ENCODE measurements around the gene GMNC.

Gene GMNC

DNA sequence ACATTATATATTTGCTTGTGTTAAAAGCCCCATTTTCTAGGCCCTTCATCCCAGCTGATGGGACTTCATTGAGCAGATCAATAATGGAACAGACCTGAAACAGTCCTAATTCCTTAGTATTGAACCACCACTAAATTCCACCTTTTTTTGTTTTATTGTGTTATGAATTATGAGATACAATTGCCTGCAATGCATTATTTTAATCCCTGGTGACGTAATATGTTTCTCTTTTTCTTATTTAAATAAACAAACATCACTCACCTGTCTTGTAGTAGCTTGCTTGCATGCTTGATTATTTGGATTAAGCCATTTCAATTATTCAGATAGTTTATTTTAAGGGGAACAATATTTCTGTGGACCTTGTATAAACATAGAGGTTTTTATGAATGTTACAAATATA lies 40.7 kb upstream of the GMNC start:
- TF ChIP-seq EZH2phosphoT487 (IDR thresholded peaks at IDR 0.05; ENCODE audit: borderline replicate concordance) = no peak
- TF ChIP-seq, protein P1, sequence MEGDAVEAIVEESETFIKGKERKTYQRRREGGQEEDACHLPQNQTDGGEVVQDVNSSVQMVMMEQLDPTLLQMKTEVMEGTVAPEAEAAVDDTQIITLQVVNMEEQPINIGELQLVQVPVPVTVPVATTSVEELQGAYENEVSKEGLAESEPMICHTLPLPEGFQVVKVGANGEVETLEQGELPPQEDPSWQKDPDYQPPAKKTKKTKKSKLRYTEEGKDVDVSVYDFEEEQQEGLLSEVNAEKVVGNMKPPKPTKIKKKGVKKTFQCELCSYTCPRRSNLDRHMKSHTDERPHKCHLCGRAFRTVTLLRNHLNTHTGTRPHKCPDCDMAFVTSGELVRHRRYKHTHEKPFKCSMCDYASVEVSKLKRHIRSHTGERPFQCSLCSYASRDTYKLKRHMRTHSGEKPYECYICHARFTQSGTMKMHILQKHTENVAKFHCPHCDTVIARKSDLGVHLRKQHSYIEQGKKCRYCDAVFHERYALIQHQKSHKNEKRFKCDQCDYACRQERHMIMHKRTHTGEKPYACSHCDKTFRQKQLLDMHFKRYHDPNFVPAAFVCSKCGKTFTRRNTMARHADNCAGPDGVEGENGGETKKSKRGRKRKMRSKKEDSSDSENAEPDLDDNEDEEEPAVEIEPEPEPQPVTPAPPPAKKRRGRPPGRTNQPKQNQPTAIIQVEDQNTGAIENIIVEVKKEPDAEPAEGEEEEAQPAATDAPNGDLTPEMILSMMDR (conservative IDR thresholded peaks at IDR 0.05; ENCODE audit: low read length) = no peak
- no peaks in the 10 kb centered on the region for H3K36me3 ChIP-seq (ENCODE audit: insufficient read depth, low read length)
- H3K4me2 ChIP-seq (ENCODE audit: low read depth, low read length, poor library complexity, severe bottlenecking) = no peak overlapping the region
- no peaks in the 10 kb centered on the region for H3K79me2 ChIP-seq (ENCODE audit: insufficient read depth, low read length)
- H3K4me1 ChIP-seq (ENCODE audit: insufficient read depth, low read length, poor library complexity, severe bottlenecking) = no peaks in the 10 kb centered on the region
- no peak overlapping the region for H3K4me3 ChIP-seq (ENCODE audit: low read length, poor library complexity, severe bottlenecking)
- H3K27me3 ChIP-seq (ENCODE audit: insufficient read depth, low read length, poor library complexity, severe bottlenecking) = no peaks in the 10 kb centered on the region
- no peaks in the 10 kb centered on the region for H3F3A ChIP-seq (ENCODE audit: low read depth)
- no peak overlapping the region for H3K9ac ChIP-seq (ENCODE audit: low read depth, low read length, poor library complexity, severe bottlenecking)
- H3K9me2 ChIP-seq (replicated peaks; ENCODE audit: low read depth, low read length) = no peaks in the 10 kb centered on the region
- no peaks in the 10 kb centered on the region for H3K9me3 ChIP-seq (ENCODE audit: insufficient read depth, low read depth, low read length)
- H4K20me1 ChIP-seq (ENCODE audit: insufficient read depth, low read length, poor library complexity, severe bottlenecking) = no peaks in the 10 kb centered on the region
- no peak overlapping the region for H2AFZ ChIP-seq (ENCODE audit: low read length)

DNA sequence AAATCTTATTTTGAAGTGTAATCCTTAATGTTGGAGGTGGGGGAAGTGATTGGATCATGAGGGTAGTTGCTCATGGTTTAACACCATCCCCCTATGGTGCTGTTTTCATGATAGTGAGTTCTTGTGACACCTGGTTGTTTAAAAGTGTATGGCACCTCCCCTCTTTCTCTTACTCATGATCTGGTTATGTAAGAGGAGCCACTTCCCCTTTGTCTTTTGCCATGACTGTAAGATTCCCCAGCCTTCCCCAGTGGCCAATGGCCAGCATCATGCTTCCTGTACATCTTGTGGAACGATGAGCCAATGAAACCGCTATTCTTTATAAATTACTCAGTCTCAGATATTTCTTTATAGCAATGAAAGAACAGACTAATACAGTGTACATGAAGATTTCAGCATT lies 39.8 kb upstream of the GMNC start:
- Histone ChIP-seq H2AFZ (ENCODE audit: low read length) (no peak overlapping the region), H3K4me3 (ENCODE audit: low read length, poor library complexity, severe bottlenecking) (no peak overlapping the region), H3K9ac (ENCODE audit: low read depth, low read length, poor library complexity, severe bottlenecking) (no peak overlapping the region), H3K4me2 (ENCODE audit: low read depth, low read length, poor library complexity, severe bottlenecking) (no peak overlapping the region), H3F3A (ENCODE audit: low read depth) (no peaks in the 10 kb centered on the region), H3K27me3 (ENCODE audit: insufficient read depth, low read length, poor library complexity, severe bottlenecking) (no peaks in the 10 kb centered on the region), H3K9me3 (ENCODE audit: insufficient read depth, low read depth, low read length) (no peaks in the 10 kb centered on the region), H3K4me1 (ENCODE audit: insufficient read depth, low read length, poor library complexity, severe bottlenecking) (no peaks in the 10 kb centered on the region), H3K79me2 (ENCODE audit: insufficient read depth, low read length) (no peaks in the 10 kb centered on the region), H3K36me3 (ENCODE audit: insufficient read depth, low read length) (no peaks in the 10 kb centered on the region), H4K20me1 (ENCODE audit: insufficient read depth, low read length, poor library complexity, severe bottlenecking) (no peaks in the 10 kb centered on the region), H3K9me2 (replicated peaks; ENCODE audit: low read depth, low read length) (no peaks in the 10 kb centered on the region)
- TF ChIP-seq, protein P1 (conservative IDR thresholded peaks at IDR 0.05; ENCODE audit: low read length) = no peak
- TF ChIP-seq EZH2phosphoT487 (IDR thresholded peaks at IDR 0.05; ENCODE audit: borderline replicate concordance) = no peak

DNA sequence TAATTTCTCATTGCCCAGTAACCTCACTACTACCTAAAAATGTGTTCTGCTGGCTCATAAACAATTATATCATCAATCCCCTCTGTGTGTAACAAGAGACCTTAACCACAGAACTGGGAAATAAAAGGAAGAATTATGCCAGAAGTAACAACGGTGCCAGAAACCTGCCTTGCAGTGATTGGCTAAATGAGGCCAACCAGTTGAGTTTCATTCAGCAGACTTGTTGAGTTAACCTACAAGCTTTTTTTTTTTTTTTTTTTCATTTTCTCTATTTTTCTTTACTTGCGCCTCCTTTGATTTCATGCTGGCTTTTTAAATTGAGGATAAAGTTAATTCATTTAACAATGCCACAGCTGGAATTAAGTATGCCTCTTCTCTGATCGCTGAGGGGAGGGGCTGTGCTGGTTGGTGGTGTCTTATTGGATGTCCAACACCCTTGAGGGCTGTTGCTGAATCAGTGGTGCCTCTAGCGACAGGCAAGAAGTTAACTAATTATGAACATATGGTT lies 30.0 kb upstream of the GMNC start:
- H3K79me2 ChIP-seq (ENCODE audit: insufficient read depth, low read length) = no peaks in the 10 kb centered on the region
- H3K4me3 ChIP-seq (ENCODE audit: low read length, poor library complexity, severe bottlenecking) = no peak overlapping the region
- no peaks in the 10 kb centered on the region for H3K4me1 ChIP-seq (ENCODE audit: insufficient read depth, low read length, poor library complexity, severe bottlenecking)
- H3K4me2 ChIP-seq (ENCODE audit: low read depth, low read length, poor library complexity, severe bottlenecking) = no peak overlapping the region
- TF ChIP-seq EZH2phosphoT487 (IDR thresholded peaks at IDR 0.05; ENCODE audit: borderline replicate concordance) = no peak
- H3K27me3 ChIP-seq (ENCODE audit: insufficient read depth, low read length, poor library complexity, severe bottlenecking) = no peaks in the 10 kb centered on the region
- H4K20me1 ChIP-seq (ENCODE audit: insufficient read depth, low read length, poor library complexity, severe bottlenecking) = no peaks in the 10 kb centered on the region
- no peaks in the 10 kb centered on the region for H3K9me3 ChIP-seq (ENCODE audit: insufficient read depth, low read depth, low read length)
- H3K36me3 ChIP-seq (ENCODE audit: insufficient read depth, low read length) = no peaks in the 10 kb centered on the region
- no peak overlapping the region for H3K9ac ChIP-seq (ENCODE audit: low read depth, low read length, poor library complexity, severe bottlenecking)
- no peaks in the 10 kb centered on the region for H3F3A ChIP-seq (ENCODE audit: low read depth)
- no peaks in the 10 kb centered on the region; the same call in 1 of the 2 replicates for H3K9me2 ChIP-seq (replicated peaks; ENCODE audit: low read depth, low read length)
- H2AFZ ChIP-seq (ENCODE audit: low read length) = no peak overlapping the region

DNA sequence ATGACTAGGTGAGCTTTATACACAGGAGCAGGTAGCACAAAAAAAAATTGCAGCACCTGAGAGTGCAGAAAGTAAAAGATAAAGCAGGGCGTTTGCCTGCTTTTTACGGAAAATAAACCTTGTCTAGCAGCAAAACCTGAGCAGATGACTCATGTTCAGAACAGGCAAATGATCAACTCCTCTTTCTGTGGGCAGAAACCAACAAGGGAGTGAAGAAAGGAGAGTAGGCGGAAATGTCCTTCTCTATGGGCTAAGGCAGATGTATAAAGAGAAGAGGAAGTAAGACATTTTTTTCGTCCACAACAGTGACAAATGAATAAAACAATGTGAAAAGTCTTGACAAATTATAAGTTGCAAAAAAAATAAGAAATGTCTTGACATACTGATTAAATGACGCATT lies 24.5 kb upstream of the GMNC start:
- H4K20me1 ChIP-seq (ENCODE audit: insufficient read depth, low read length, poor library complexity, severe bottlenecking) = no peaks in the 10 kb centered on the region
- H3K9me2 ChIP-seq (replicated peaks; ENCODE audit: low read depth, low read length) = no peaks in the 10 kb centered on the region; the same call in 1 of the 2 replicates
- no peak overlapping the region for H2AFZ ChIP-seq (ENCODE audit: low read length)
- H3K4me2 ChIP-seq (ENCODE audit: low read depth, low read length, poor library complexity, severe bottlenecking) = no peak overlapping the region
- H3K9ac ChIP-seq (ENCODE audit: low read depth, low read length, poor library complexity, severe bottlenecking) = no peak overlapping the region
- H3K4me1 ChIP-seq (ENCODE audit: insufficient read depth, low read length, poor library complexity, severe bottlenecking) = no peaks in the 10 kb centered on the region
- H3K4me3 ChIP-seq (ENCODE audit: low read length, poor library complexity, severe bottlenecking) = no peak overlapping the region
- H3K36me3 ChIP-seq (ENCODE audit: insufficient read depth, low read length) = no peaks in the 10 kb centered on the region
- H3F3A ChIP-seq (ENCODE audit: low read depth) = no peaks in the 10 kb centered on the region
- TF ChIP-seq EZH2phosphoT487 (IDR thresholded peaks at IDR 0.05; ENCODE audit: borderline replicate concordance) = no peak
- TF ChIP-seq, protein P1 (conservative IDR thresholded peaks at IDR 0.05; ENCODE audit: low read length) = no peak
- H3K79me2 ChIP-seq (ENCODE audit: insufficient read depth, low read length) = no peaks in the 10 kb centered on the region
- H3K9me3 ChIP-seq (ENCODE audit: insufficient read depth, low read depth, low read length) = no peaks in the 10 kb centered on the region
- H3K27me3 ChIP-seq (ENCODE audit: insufficient read depth, low read length, poor library complexity, severe bottlenecking) = no peaks in the 10 kb centered on the region

All from Loucy (cell line).